GM18526 (cell line): ENCODE data around the gene TMEM82.

Experiments
- POLR2A ChIP-seq: IDR thresholded peaks from 3 replicates; pipeline ENCODE4 v1.6.1; 2011; ENCODE audit not compliant: insufficient read length; ENCODE audit errors: extremely low read depth

Gene TMEM82

GRCh38 chr1:15785683-15786082 is 43.4 kb downstream of the TMEM82 start:
- no peak for TF ChIP-seq POLR2A

- TF ChIP-seq POLR2A, result no peak
Observed at GRCh38 chr1:15786581-15786980, 44.3 kb downstream of the TMEM82 start.

GRCh38 chr1:15788624-15789301 is 46.5 kb downstream of the TMEM82 start:
- no peak for TF ChIP-seq POLR2A

- TF ChIP-seq POLR2A, result no peak
Observed at GRCh38 chr1:15796086-15796462, 53.8 kb downstream of the TMEM82 start.
